Smooth muscle cell (in vitro differentiated cells): ENCODE results near the gene STRBP. TPM values are rescaled to one million over a fixed set of nuclear protein-coding genes. Genes with fewer than 3 reads are reported as not detected.

ENCODE experiments used
- DNase-seq: peaks from one replicate; lab custom pipeline; 2025; ENCODE audit not compliant: unreplicated experiment; lab: John Stamatoyannopoulos, UW
- H2AFZ ChIP-seq: fragments of 200-600 bp; sonication (generic); 2 replicates; pipeline ENCODE4 v1.6.0; 2016; ENCODE audit warnings: antibody characterized with exemption, low read depth, mild to moderate bottlenecking
- H3F3A ChIP-seq: fragments of 200-600 bp; sonication (generic); 2 replicates; pipeline ENCODE4 v1.6.0; 2017; ENCODE audit warnings: antibody characterized with exemption, low read depth
- H3K27ac ChIP-seq: fragments of 200-600 bp; sonication (generic); 2 replicates; pipeline ENCODE4 v1.5.1; 2016; ENCODE audit warnings: low read depth, mild to moderate bottlenecking
- H3K27me3 ChIP-seq: fragments of 200-600 bp; sonication (generic); 2 replicates; pipeline ENCODE4 v1.6.1; 2016; ENCODE audit warnings: low read depth, mild to moderate bottlenecking
- H3K36me3 ChIP-seq: fragments of 200-600 bp; sonication (generic); 2 replicates; pipeline ENCODE4 v1.5.1; 2016; ENCODE audit warnings: low read depth
- H3K4me1 ChIP-seq: fragments of 200-600 bp; sonication (generic); 2 replicates; pipeline ENCODE4 v1.5.1; 2016; ENCODE audit warnings: low read depth
- H3K4me2 ChIP-seq: fragments of 200-600 bp; sonication (generic); 2 replicates; pipeline ENCODE4 v1.6.0; 2016; ENCODE audit warnings: mild to moderate bottlenecking
- H3K4me3 ChIP-seq: fragments of 200-600 bp; sonication (generic); 2 replicates; pipeline ENCODE4 v1.5.1; 2016; ENCODE audit warnings: mild to moderate bottlenecking
- H3K79me2 ChIP-seq: fragments of 200-600 bp; sonication (generic); 2 replicates; pipeline ENCODE4 v1.6.0; 2016; ENCODE audit warnings: low read depth, mild to moderate bottlenecking
- H3K9ac ChIP-seq: fragments of 200-600 bp; sonication (generic); 2 replicates; pipeline ENCODE4 v1.6.0; 2016; ENCODE audit warnings: low read depth
- H3K9me3 ChIP-seq: fragments of 200-600 bp; sonication (generic); replicated peaks from 2 replicates; pipeline ENCODE4 v1.5.1; 2016; ENCODE audit warnings: low read depth
- H4K20me1 ChIP-seq: fragments of 200-600 bp; sonication (generic); 2 replicates; pipeline ENCODE4 v1.6.0; 2016; ENCODE audit warnings: low read depth
- WGBS: methylation state at CpG from one replicate; pipeline ENCODE4 v1.1.7; 2016; ENCODE audit warnings: low lambda C conversion rate; 5-methylcytosine and 5-hydroxymethylcytosine counted together
- polyA plus RNA-seq: library from polyadenylated mRNA; unstranded; fragments of >200 nt; fragmentation: Nextera tagmentation; extraction: Ambion mirVana; gene quantifications from 2 replicates; pipeline ENCODE4 v1.2.1, GENCODE V29; 2016
- total RNA-seq: library from RNA; depleted of rRNA; stranded (reverse); fragments of >200 nt; gene quantifications from 2 replicates; pipeline ENCODE4 v1.2.3, GENCODE V29; 2014
- TF ChIP-seq, protein P1 (sequence below): fragments of 200-600 bp; sonication (generic); IDR thresholded peaks from 2 replicates; pipeline ENCODE4 v1.5.1; 2017; ENCODE audit warnings: borderline replicate concordance, mild to moderate bottlenecking, antibody characterized with exemption; ENCODE audit not compliant: insufficient read depth, poor library complexity, severe bottlenecking

STRBP gene
- total and polyA plus RNA-seq, 2 experiments from 2014 or later, result 6.6 to 11.9 TPM

DNA sequence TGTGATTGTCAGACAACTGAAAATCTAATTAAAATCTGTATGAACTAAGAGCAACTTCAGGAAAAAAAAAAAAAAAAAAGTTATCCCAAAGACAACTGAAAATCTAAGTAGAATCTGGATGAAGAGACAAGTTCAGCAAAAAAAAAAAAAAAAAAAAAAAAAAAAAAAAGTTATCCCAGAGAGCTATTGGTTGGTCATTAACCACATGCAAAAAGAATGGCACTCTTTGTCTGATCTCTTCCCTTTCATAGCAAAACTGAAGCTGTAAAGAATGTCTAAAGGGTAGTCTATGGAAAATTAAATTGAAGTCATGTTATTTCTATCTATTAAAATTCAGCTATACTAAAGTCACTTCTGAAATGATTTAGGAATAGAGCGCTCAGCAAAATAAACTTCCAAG is 32.9 kb downstream of the STRBP start:
- 100% methylated on average over 1 of the region's 1 CpG for WGBS
- H2AFZ ChIP-seq, result no peak overlapping the region

DNA sequence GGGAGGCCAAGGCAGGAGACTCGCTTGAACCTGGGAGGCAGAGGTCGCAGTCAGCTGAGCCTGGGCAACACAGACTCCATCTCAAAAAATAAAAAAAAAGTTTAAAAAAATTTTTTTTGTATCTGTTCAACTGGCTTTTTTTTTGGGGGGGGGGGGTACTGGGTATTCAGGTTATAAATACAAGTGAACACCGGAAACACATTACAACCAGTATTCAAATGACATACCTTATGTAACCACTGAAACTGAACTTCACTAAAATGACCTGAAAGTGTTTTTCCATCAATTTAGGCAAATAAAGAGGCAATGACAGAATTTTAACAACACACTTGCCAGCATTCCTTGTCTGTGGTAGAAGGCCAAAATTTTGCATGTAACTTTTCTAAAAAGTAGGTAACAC is 33.5 kb downstream of the STRBP start:
- WGBS, result 97% methylated on average over 3 of the region's 3 CpGs
- Histone ChIP-seq H4K20me1 (peaks cover 3% of the 10 kb centered on the region), H3K4me2 (no peak overlapping the region), H3K27me3 (no peaks in the 10 kb centered on the region), H3K4me1 (no peaks in the 10 kb centered on the region), H3K4me3 (no peak overlapping the region), H3K79me2 (no peaks in the 10 kb centered on the region), H3K9me3 (no peaks in the 10 kb centered on the region), H3F3A (no peaks in the 10 kb centered on the region), H3K9ac (no peak overlapping the region), H2AFZ (no peak overlapping the region), H3K27ac (no peak overlapping the region), H3K36me3 (no peaks in the 10 kb centered on the region)
- DNase-seq, result no peak
- TF ChIP-seq, protein P1, sequence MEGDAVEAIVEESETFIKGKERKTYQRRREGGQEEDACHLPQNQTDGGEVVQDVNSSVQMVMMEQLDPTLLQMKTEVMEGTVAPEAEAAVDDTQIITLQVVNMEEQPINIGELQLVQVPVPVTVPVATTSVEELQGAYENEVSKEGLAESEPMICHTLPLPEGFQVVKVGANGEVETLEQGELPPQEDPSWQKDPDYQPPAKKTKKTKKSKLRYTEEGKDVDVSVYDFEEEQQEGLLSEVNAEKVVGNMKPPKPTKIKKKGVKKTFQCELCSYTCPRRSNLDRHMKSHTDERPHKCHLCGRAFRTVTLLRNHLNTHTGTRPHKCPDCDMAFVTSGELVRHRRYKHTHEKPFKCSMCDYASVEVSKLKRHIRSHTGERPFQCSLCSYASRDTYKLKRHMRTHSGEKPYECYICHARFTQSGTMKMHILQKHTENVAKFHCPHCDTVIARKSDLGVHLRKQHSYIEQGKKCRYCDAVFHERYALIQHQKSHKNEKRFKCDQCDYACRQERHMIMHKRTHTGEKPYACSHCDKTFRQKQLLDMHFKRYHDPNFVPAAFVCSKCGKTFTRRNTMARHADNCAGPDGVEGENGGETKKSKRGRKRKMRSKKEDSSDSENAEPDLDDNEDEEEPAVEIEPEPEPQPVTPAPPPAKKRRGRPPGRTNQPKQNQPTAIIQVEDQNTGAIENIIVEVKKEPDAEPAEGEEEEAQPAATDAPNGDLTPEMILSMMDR, result no peak

More for the DNA sequence above, 32.9 kb downstream of the STRBP start:
- H3K27ac ChIP-seq, result no peak overlapping the region
- H3K36me3 ChIP-seq, result no peaks in the 10 kb centered on the region
- H3K9ac ChIP-seq, result no peak overlapping the region
- no peaks in the 10 kb centered on the region for H3K4me1 ChIP-seq
- no peak for DNase-seq
- H3K27me3 ChIP-seq, result no peaks in the 10 kb centered on the region
- peaks cover 9% of the 10 kb centered on the region for H4K20me1 ChIP-seq
- H3K4me2 ChIP-seq, result no peak overlapping the region
- H3K9me3 ChIP-seq, result no peaks in the 10 kb centered on the region
- H3F3A ChIP-seq, result no peaks in the 10 kb centered on the region
- no peaks in the 10 kb centered on the region for H3K79me2 ChIP-seq
- TF ChIP-seq, protein P1, result no peak
- no peak overlapping the region for H3K4me3 ChIP-seq

DNA sequence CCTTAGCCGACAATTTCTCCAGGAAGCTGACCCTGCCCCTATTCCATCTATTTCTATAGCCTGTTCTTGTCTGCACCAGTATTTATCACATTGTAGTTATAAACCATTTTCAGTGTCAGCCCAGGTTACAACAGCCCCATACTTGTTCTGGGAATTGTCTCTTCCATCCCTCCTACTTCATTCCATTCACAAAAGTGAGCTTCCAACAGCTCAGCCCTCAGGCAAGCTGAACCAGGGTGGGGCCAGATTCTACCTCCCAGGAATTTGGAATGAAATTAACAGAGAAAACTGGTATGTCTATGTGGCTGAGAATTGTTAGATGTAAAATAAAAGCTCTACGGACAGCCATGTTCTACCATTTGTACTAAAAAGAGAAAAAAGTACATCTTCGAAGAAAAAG is 36.1 kb downstream of the STRBP start:
- H3K27me3 ChIP-seq, result no peaks in the 10 kb centered on the region
- H3K27ac ChIP-seq, result no peak overlapping the region
- H3K79me2 ChIP-seq, result no peaks in the 10 kb centered on the region
- H3K36me3 ChIP-seq, result no peaks in the 10 kb centered on the region
- H3F3A ChIP-seq, result no peaks in the 10 kb centered on the region
- 76% methylated on average over 3 of the region's 3 CpGs for WGBS
- no peaks in the 10 kb centered on the region for H3K4me1 ChIP-seq
- H3K9me3 ChIP-seq, result no peaks in the 10 kb centered on the region
- H4K20me1 ChIP-seq, result no peaks in the 10 kb centered on the region
- DNase-seq, result no peak
- H3K9ac ChIP-seq, result no peak overlapping the region
- H3K4me2 ChIP-seq, result no peak overlapping the region
- H3K4me3 ChIP-seq, result no peak overlapping the region
- H2AFZ ChIP-seq, result no peak overlapping the region
- TF ChIP-seq, protein P1, result no peak

DNA sequence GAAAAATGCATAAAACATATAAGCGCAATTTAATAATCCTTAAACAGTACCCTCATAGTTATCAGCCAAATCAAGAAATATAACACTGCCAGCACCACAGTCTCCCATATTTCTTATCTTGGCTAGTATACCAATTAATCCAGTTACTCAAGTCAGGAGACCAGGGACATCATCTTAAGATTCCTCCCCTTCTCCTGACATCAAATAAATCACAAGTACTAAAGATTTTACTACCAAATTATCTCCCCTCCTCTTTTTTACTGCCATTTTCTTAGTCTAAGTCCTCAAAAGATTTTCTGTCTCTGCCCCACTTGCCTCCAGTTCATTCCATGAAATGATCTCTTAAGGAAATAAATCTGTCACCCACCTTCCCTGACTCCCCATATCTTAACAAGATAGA is 37.0 kb downstream of the STRBP start:
- Histone ChIP-seq H3K36me3 (no peaks in the 10 kb centered on the region), H3K9ac (no peak overlapping the region), H3K4me2 (no peak overlapping the region), H3K4me1 (no peaks in the 10 kb centered on the region), H3K27ac (no peak overlapping the region), H4K20me1 (no peaks in the 10 kb centered on the region), H3K79me2 (no peaks in the 10 kb centered on the region), H2AFZ (no peak overlapping the region), H3K4me3 (no peak overlapping the region), H3K27me3 (no peaks in the 10 kb centered on the region), H3F3A (no peaks in the 10 kb centered on the region), H3K9me3 (no peaks in the 10 kb centered on the region)
- WGBS, result 87% methylated on average over 1 of the region's 1 CpG
- DNase-seq, result no peak
- TF ChIP-seq, protein P1, result no peak
